ENCODE measurements around the gene ADIPOR2. TPM values are rescaled to one million over a fixed set of nuclear protein-coding genes. Genes with fewer than 3 reads are reported as not detected.

Gene ADIPOR2
- total and polyA plus RNA-seq, 2 of the 4 experiments (the other 2 are of a cell fraction): 20.0 to 24.9 TPM

GRCh38 chr12:1829306-1829900 lies 138.5 kb downstream of the ADIPOR2 start:
- no peak overlapping the region for H2BK120ac ChIP-seq (ENCODE audit: low read depth, low read length)
- no peak overlapping the region for H4K5ac ChIP-seq (ENCODE audit: low read depth, low read length)
- intact Hi-C loops (cut with micrococcal nuclease): no loop called here
- H3K4ac ChIP-seq (ENCODE audit: low read depth, low read length): no peak overlapping the region
- peaks cover 60% of the 10 kb centered on the region for H3K27me3 ChIP-seq (ENCODE audit: control insufficient read depth, insufficient read depth, low read length)
- no peak overlapping the region for H3K56ac ChIP-seq (ENCODE audit: extremely low read depth, insufficient read depth, low read length)
- H3K27ac ChIP-seq (ENCODE audit: insufficient read depth, low read length): no peak overlapping the region
- H2BK15ac ChIP-seq (ENCODE audit: low read depth, low read length): no peak overlapping the region
- no peaks in the 10 kb centered on the region for H3K79me1 ChIP-seq (ENCODE audit: low read depth in 1 of 2, low read length in 2 of 2)
- no TSS peak for BruUV-seq (replicated peaks)
- no peak overlapping the region for H4K91ac ChIP-seq (ENCODE audit: insufficient read depth, low read depth, low read length)
- ChIA-PET CTCF (interaction anchor here (0.5 to 0.7 kb wide), 2 partner anchors 632 to 913 kb away, joined by 3 read pairs; no protein-coding TSS in a partner anchor), POLR2A (ENCODE audit: unreplicated experiment) (no interaction called here)
- H2AK9ac ChIP-seq (replicated peaks; ENCODE audit: low read depth, low read length, poor library complexity): no peak overlapping the region
- WGBS, 2 experiments (ENCODE audit: extremely low coverage in 2 of 2, insufficient read length in 1 of 2): 90% methylated on average over 2 of the region's 11 CpGs; no CpG with 5 or more reads in 1 of the 2 experiments
- ATAC-seq (ENCODE audit: low read depth): no peak
- TF ChIP-seq MAFK (IDR thresholded peaks at IDR 0.05; ENCODE audit: low read depth, low read length) (no peak), USF2 (IDR thresholded peaks at IDR 0.05; ENCODE audit: low read depth, low read length) (no peak), ELK1 (IDR thresholded peaks at IDR 0.05; ENCODE audit: borderline replicate concordance, low read depth, low read length) (no peak), CTCF (conservative IDR thresholded peaks at IDR 0.05; ENCODE audit: low read depth, low read length) (no peak), CHD1 (IDR thresholded peaks at IDR 0.05; ENCODE audit: low read depth, low read length) (no peak), FOS (IDR thresholded peaks at IDR 0.05; ENCODE audit: low read depth, low read length) (no peak), SMC3 (IDR thresholded peaks at IDR 0.05; ENCODE audit: low read depth, low read length) (no peak), RCOR1 (IDR thresholded peaks at IDR 0.05; ENCODE audit: insufficient replicate concordance, low read length) (no peak), CEBPB (IDR thresholded peaks at IDR 0.05; ENCODE audit: low read depth, low read length) (no peak), POLR2A (IDR thresholded peaks at IDR 0.05; ENCODE audit: low read depth, low read length) (no peak), NFE2L2 (IDR thresholded peaks at IDR 0.05; ENCODE audit: low read depth, low read length) (no peak), MXI1 (IDR thresholded peaks at IDR 0.05; ENCODE audit: borderline replicate concordance, low read depth, low read length) (no peak), RFX5 (IDR thresholded peaks at IDR 0.05; ENCODE audit: low read depth, low read length) (no peak), BHLHE40 (IDR thresholded peaks at IDR 0.05; ENCODE audit: low read depth, low read length) (no peak), MAZ (IDR thresholded peaks at IDR 0.05; ENCODE audit: borderline replicate concordance, low read depth, low read length) (no peak), RAD21 (IDR thresholded peaks at IDR 0.05; ENCODE audit: low read length) (no peak)
- no peak overlapping the region for H3K18ac ChIP-seq (ENCODE audit: low read depth, low read length)
- H3K14ac ChIP-seq (replicated peaks; ENCODE audit: low read depth, low read length): no peak overlapping the region
- H3K4me2 ChIP-seq (ENCODE audit: low read depth, low read length): no peak overlapping the region
- dilution Hi-C loops (cut with HindIII; ENCODE audit: low sequenced_read_pairs, unreplicated experiment): no loop called here
- H2AFZ ChIP-seq (replicated peaks; ENCODE audit: low read length, poor library complexity): no peak overlapping the region
- no peak overlapping the region for H2AK5ac ChIP-seq (ENCODE audit: low read depth, low read length)
- no peak overlapping the region for H2BK20ac ChIP-seq (ENCODE audit: low read depth, low read length)
- H3K9me1 ChIP-seq (ENCODE audit: insufficient read depth, low read length): no peaks in the 10 kb centered on the region
- DNase-seq: no peak
- H3K9ac ChIP-seq (ENCODE audit: low read depth, low read length): no peak overlapping the region
- in situ Hi-C loops (cut with MboI; ENCODE audit: low sequenced_read_pairs): no loop called here
- no peaks in the 10 kb centered on the region; the same call in 1 of the 2 replicates for H4K20me1 ChIP-seq (ENCODE audit: insufficient read depth, low read length)
- H3K9me3 ChIP-seq (ENCODE audit: control insufficient read depth, insufficient read depth, low read length): no peaks in the 10 kb centered on the region
- no peaks in the 10 kb centered on the region for H3K4me1 ChIP-seq (ENCODE audit: control insufficient read depth, insufficient read depth, low read length)
- no peak overlapping the region for H3K23ac ChIP-seq (ENCODE audit: low read depth, low read length)
- no peak overlapping the region for H2BK5ac ChIP-seq (ENCODE audit: low read depth, low read length, poor library complexity, severe bottlenecking)
- no peak overlapping the region for H3K4me3 ChIP-seq (ENCODE audit: insufficient read depth, low read depth, low read length)
- H3K36me3 ChIP-seq (ENCODE audit: control insufficient read depth, insufficient read depth, low read length): no peaks in the 10 kb centered on the region
- H4K8ac ChIP-seq (ENCODE audit: low read depth in 2 of 2, low read length in 2 of 2): no peak overlapping the region
